Measurements from ENCODE around the gene EML4. TPM values are rescaled to one million over a fixed set of nuclear protein-coding genes. Genes with fewer than 3 reads are reported as not detected.
A peak's percentile ranks its signal among the peaks of the same experiment; 100 is the strongest.

EML4 gene
- total and polyA plus RNA-seq, 9 of the 15 experiments (the other 6 are each of a cell fraction or from before 2014, with no cell fraction given): 14.7 to 48.3 (median 36.5) TPM

- TF ChIP-seq ZNF449 (CRISPR knock-in tag; IDR thresholded peaks at IDR 0.05) (no peak), HMBOX1 (IDR thresholded peaks at IDR 0.05) (peak; percentile 39; the same call in 1 of the 2 replicates), KLF10 (CRISPR knock-in tag; IDR thresholded peaks at IDR 0.05) (no peak), SMARCA4 (IDR thresholded peaks at IDR 0.05) (peak; percentile 87), MYC (IDR thresholded peaks at IDR 0.05; ENCODE audit: low read depth, low read length) (peak; percentile 66), MYC (CRISPR knock-in tag; IDR thresholded peaks at IDR 0.05; ENCODE audit: borderline replicate concordance, low read depth) (no peak), ATF1 (CRISPR knock-in tag; IDR thresholded peaks at IDR 0.05) (no peak), ATF1 (tag; IDR thresholded peaks at IDR 0.05) (peak; percentile 59), GATA2 (CRISPR knock-in tag; IDR thresholded peaks at IDR 0.05) (peak; percentile 79), SIX5 (IDR thresholded peaks at IDR 0.05; ENCODE audit: borderline replicate concordance in 1 of 2, insufficient read depth in 1 of 2, low read depth in 1 of 2, low read length in 2 of 2) (no peak), ILF3 (IDR thresholded peaks at IDR 0.05; ENCODE audit: borderline replicate concordance) (no peak), PRPF4 (IDR thresholded peaks at IDR 0.05; ENCODE audit: insufficient read depth, low read depth, low read length, poor library complexity, severe bottlenecking) (no peak), RBM22 (IDR thresholded peaks at IDR 0.05; ENCODE audit: low read depth, low read length, poor library complexity, severe bottlenecking) (no peak), LEF1 (IDR thresholded peaks at IDR 0.05) (peak; percentile 80; the same call in 1 of the 2 replicates), DPF2 (IDR thresholded peaks at IDR 0.05) (peak; percentile 70)
- TF ChIP-seq, protein P1, sequence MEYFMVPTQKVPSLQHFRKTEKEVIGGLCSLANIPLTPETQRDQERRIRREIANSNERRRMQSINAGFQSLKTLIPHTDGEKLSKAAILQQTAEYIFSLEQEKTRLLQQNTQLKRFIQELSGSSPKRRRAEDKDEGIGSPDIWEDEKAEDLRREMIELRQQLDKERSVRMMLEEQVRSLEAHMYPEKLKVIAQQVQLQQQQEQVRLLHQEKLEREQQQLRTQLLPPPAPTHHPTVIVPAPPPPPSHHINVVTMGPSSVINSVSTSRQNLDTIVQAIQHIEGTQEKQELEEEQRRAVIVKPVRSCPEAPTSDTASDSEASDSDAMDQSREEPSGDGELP (CRISPR knock-in tag; IDR thresholded peaks at IDR 0.05; ENCODE audit: borderline replicate concordance): peak; percentile 68; the same call in 1 of the 2 replicates
Measured at GRCh38 chr2:42132966-42133641, 36.0 kb upstream of the EML4 start (continued).
